Esophagus squamous epithelium (tissue), 5 donors: ENCODE measurements around the gene RHBDD3. TPM values are rescaled to one million over a fixed set of nuclear protein-coding genes. Genes with fewer than 3 reads are reported as not detected.
A peak's percentile ranks its signal among the peaks of the same experiment; 100 is the strongest.

ENCODE experiments used
- DNase-seq: peaks from one replicate; lab custom pipeline; 2025; lab: John Stamatoyannopoulos, UW
- H3K27ac ChIP-seq, 4 donors: fragments of 200-600 bp; sonication (generic); one replicate each; pipeline ENCODE4 v1.5.1; 2016 to 2019; ENCODE audit warnings: mild to moderate bottlenecking in 1 of 4
- H3K27me3 ChIP-seq, 4 donors: fragments of 200-600 bp; sonication (generic); 1 replicate in 3 of 4; 2 replicates in 1 of 4; pipeline versions ENCODE4 v1.5.1 to v1.6.0; 2017 to 2021; ENCODE audit warnings: antibody characterized with exemption in 1 of 4
- H3K36me3 ChIP-seq, 3 donors: fragments of 200-600 bp; sonication (generic); one replicate each; pipeline ENCODE4 v1.5.1; 2016 to 2019
- H3K4me1 ChIP-seq, 3 donors: fragments of 200-600 bp; sonication (generic); one replicate each; pipeline ENCODE4 v1.5.1; 2017 to 2019
- H3K4me3 ChIP-seq, 4 donors: fragments of 200-600 bp; sonication (generic); 1 replicate in 3 of 4; 2 replicates in 1 of 4; pipeline ENCODE4 v1.5.1; 2016 to 2019; ENCODE audit warnings: mild to moderate bottlenecking in 2 of 4, moderate library complexity in 1 of 4
- H3K9me3 ChIP-seq, 3 donors: fragments of 200-600 bp; sonication (generic); one replicate each; pipeline ENCODE4 v1.5.1; 2016 to 2019
- CTCF ChIP-seq, 6 experiments: fragments of 450-650 bp in 4 of 6; fragments of 200-600 bp in 2 of 6; sonication (generic) in 2 of 6; IDR thresholded peaks; one replicate each; pipeline ENCODE4 v1.5.1; 2016 to 2019; ENCODE audit warnings: antibody characterized with exemption in 6 of 6, mild to moderate bottlenecking in 4 of 6, moderate library complexity in 4 of 6
- POLR2A ChIP-seq, 4 donors: fragments of 450-650 bp; IDR thresholded peaks; one replicate each; pipeline ENCODE4 v1.6.1; 2017; ENCODE audit warnings: antibody characterized with exemption in 4 of 4, mild to moderate bottlenecking in 4 of 4, moderate library complexity in 3 of 4
- WGBS, 2 donors: methylation state at CpG; one replicate each; pipeline ENCODE4 v1.1.5; 2018; 5-methylcytosine and 5-hydroxymethylcytosine counted together
- intact Hi-C: fragments of 100-400 bp; cut with DNase I; formaldehyde crosslinking; loops from one replicate; pipeline ENCODE4 v1.15.0; 2022
- total RNA-seq, 4 donors: library from RNA; depleted of rRNA; stranded (reverse); fragments of >200 nt; gene quantifications; one replicate each; pipeline ENCODE4 v1.1.0, GENCODE V29; 2016
- donor health status: DM: yes; HTN: yes; CAD: no.

The RHBDD3 gene
- total RNA-seq, 4 donors from 2014 or later = 14.3 to 28.2 (median 20.1) TPM

- H3K9me3 ChIP-seq = no peaks in the 10 kb centered on the region
- DNase-seq = no peak
- WGBS, 2 donors = 29 to 32% methylated on average over 36 to 39 of the region's 51 CpGs
- peaks cover 53 to 73% (median 65%) of the 10 kb centered on the region in 3 donors for H3K4me1 ChIP-seq
- peaks cover 5 to 46% (median 8%) of the 10 kb centered on the region in 4 donors for H3K27me3 ChIP-seq
- intact Hi-C loops = no loop called here
- TF ChIP-seq CTCF (IDR thresholded peaks at IDR 0.05) = no peak
- TF ChIP-seq POLR2A (IDR thresholded peaks at IDR 0.05) = no peak
- H3K36me3 ChIP-seq = peaks cover 0 to 9% (median 0%) of the 10 kb centered on the region in 3 donors
- H3K27ac ChIP-seq = no peak overlapping the region
- peak overlapping the region in 2 of 4 donors; percentile 48 to 59 for H3K4me3 ChIP-seq
Measured at GRCh38 chr22:29313576-29314466, 46.0 kb upstream of the RHBDD3 start.

- peaks cover 0 to 9% (median 0%) of the 10 kb centered on the region in 3 donors for H3K36me3 ChIP-seq
- no peak overlapping the region for H3K27ac ChIP-seq
- no peaks in the 10 kb centered on the region for H3K9me3 ChIP-seq
- peaks cover 5 to 46% (median 8%) of the 10 kb centered on the region in 4 donors for H3K27me3 ChIP-seq
- WGBS, 2 donors = 33% methylated on average over 3 of the region's 44 CpGs; no CpG with 5 or more reads in 1 of the 2 donors
- peaks cover 59 to 80% (median 71%) of the 10 kb centered on the region in 3 donors for H3K4me1 ChIP-seq
- no peak overlapping the region for H3K4me3 ChIP-seq
- TF ChIP-seq POLR2A (IDR thresholded peaks at IDR 0.05) = no peak
- TF ChIP-seq CTCF (IDR thresholded peaks at IDR 0.05) = peak in 5 of 6 experiments; percentile 38 to 78 (median 56)
- DNase-seq = no peak
- intact Hi-C loops = no loop called here
Measured at GRCh38 chr22:29313126-29313575, 45.4 kb upstream of the RHBDD3 start.

- H3K27me3 ChIP-seq = peaks cover 5 to 46% (median 8%) of the 10 kb centered on the region in 4 donors
- WGBS, 2 donors = 81 to 84% methylated on average over 7 to 11 of the region's 25 CpGs
- TF ChIP-seq CTCF (IDR thresholded peaks at IDR 0.05) (no peak), POLR2A (IDR thresholded peaks at IDR 0.05) (no peak)
- peaks cover 66 to 86% (median 78%) of the 10 kb centered on the region in 3 donors for H3K4me1 ChIP-seq
- no peaks in the 10 kb centered on the region for H3K9me3 ChIP-seq
- H3K27ac ChIP-seq = peak overlapping the region in 1 of 4 donors; percentile 91
- no peak for DNase-seq
- H3K36me3 ChIP-seq = peaks cover 0 to 9% (median 0%) of the 10 kb centered on the region in 3 donors
- intact Hi-C loops = no loop called here
- H3K4me3 ChIP-seq = no peak overlapping the region
Measured at GRCh38 chr22:29312218-29313125, 44.7 kb upstream of the RHBDD3 start.

GRCh38 chr22:29311464-29312217 is 43.9 kb upstream of the RHBDD3 start:
- 84% methylated on average over 11 of the region's 50 CpGs; no CpG with 5 or more reads in 1 of the 2 donors for WGBS, 2 donors
- Histone ChIP-seq H3K9me3 (no peaks in the 10 kb centered on the region), H3K4me1 (peaks cover 66 to 94% (median 79%) of the 10 kb centered on the region in 3 donors), H3K27me3 (peaks cover 5 to 42% (median 8%) of the 10 kb centered on the region in 4 donors), H3K4me3 (peak overlapping the region; percentile 2 to 53 (median 16)), H3K36me3 (peaks cover 0 to 9% (median 0%) of the 10 kb centered on the region in 3 donors), H3K27ac (peak overlapping the region; percentile 63 to 91 (median 80))
- intact Hi-C loops = no loop called here
- TF ChIP-seq CTCF (IDR thresholded peaks at IDR 0.05) (no peak), POLR2A (IDR thresholded peaks at IDR 0.05) (no peak)
- DNase-seq = no peak
